ENCODE measurements around the gene ZBTB7B.

ZBTB7B gene

GRCh38 chr1:154974102-154974807 lies 28.3 kb upstream of the ZBTB7B start, which contains the start of gene CKS1B (continued):
- TF ChIP-seq PRDM2 (tag by site-specific recombination; IDR thresholded peaks at IDR 0.05; ENCODE audit: borderline replicate concordance) (no peak), ZNF501 (tag by site-specific recombination; IDR thresholded peaks at IDR 0.05) (peak; percentile 78; the same call in 1 of the 2 replicates), ZNF221 (tag by site-specific recombination; IDR thresholded peaks at IDR 0.05; ENCODE audit: borderline replicate concordance) (no peak), ZNF350 (tag by site-specific recombination; IDR thresholded peaks at IDR 0.05) (no peak), ZNF792 (tag by site-specific recombination; IDR thresholded peaks at IDR 0.05) (no peak), MEIS1 (CRISPR knock-in tag; IDR thresholded peaks at IDR 0.05; ENCODE audit: borderline replicate concordance) (no peak), ZSCAN30 (tag by site-specific recombination; IDR thresholded peaks at IDR 0.05) (no peak), ZNF571 (tag by site-specific recombination; IDR thresholded peaks at IDR 0.05) (no peak), ZNF785 (tag by site-specific recombination; IDR thresholded peaks at IDR 0.05) (no peak), MZF1 (tag by site-specific recombination; IDR thresholded peaks at IDR 0.05; ENCODE audit: borderline replicate concordance) (no peak), SP2 (tag by site-specific recombination; IDR thresholded peaks at IDR 0.05) (peak; percentile 96), ZBTB17 (tag by site-specific recombination; IDR thresholded peaks at IDR 0.05) (no peak), ZNF280C (tag by site-specific recombination; IDR thresholded peaks at IDR 0.05) (no peak), ZNF529 (tag by site-specific recombination; IDR thresholded peaks at IDR 0.05; ENCODE audit: insufficient replicate concordance) (no peak), GLIS2 (tag by site-specific recombination; IDR thresholded peaks at IDR 0.05) (peak; percentile 9; the same call in 1 of the 2 replicates), HOXC10 (CRISPR knock-in tag; IDR thresholded peaks at IDR 0.05) (no peak), ZNF791 (tag by site-specific recombination; IDR thresholded peaks at IDR 0.05) (no peak), ZSCAN16 (tag by site-specific recombination; IDR thresholded peaks at IDR 0.05) (no peak), ZNF670 (tag by site-specific recombination; IDR thresholded peaks at IDR 0.05; ENCODE audit: low read depth) (no peak), ZNF510 (tag by site-specific recombination; IDR thresholded peaks at IDR 0.05; ENCODE audit: insufficient replicate concordance) (no peak), EGR2 (tag by site-specific recombination; IDR thresholded peaks at IDR 0.05; ENCODE audit: low read depth) (peak; percentile 87), ZXDB (tag by site-specific recombination; IDR thresholded peaks at IDR 0.05) (peak; percentile 83), PRDM4 (tag by site-specific recombination; IDR thresholded peaks at IDR 0.05) (peak; percentile 51; the same call in 1 of the 2 replicates), ZIC2 (tag by site-specific recombination; IDR thresholded peaks at IDR 0.05) (no peak), ZNF132 (tag by site-specific recombination; IDR thresholded peaks at IDR 0.05; ENCODE audit: borderline replicate concordance) (no peak), REST (tag by site-specific recombination; IDR thresholded peaks at IDR 0.05) (no peak)

All from HEK293 (cell line).